Activated CD8-positive, alpha-beta T cell treated with anti-CD3 and anti-CD28 coated beads for 36 hours (primary cell): Measurements from ENCODE around the gene DGKG. TPM values are rescaled to one million over a fixed set of nuclear protein-coding genes. Genes with fewer than 3 reads are reported as not detected.

Experiments
- ATAC-seq: fragments of 200-7000 bp; cut with Tn5 transposase; one replicate; pipeline ENCODE4 v1.10.0; 2021; ENCODE audit warnings: mild to moderate bottlenecking, moderate library complexity
- CTCF ChIA-PET: fragments of 350-600 bp; sonication (Branson Sonifier 250); formaldehyde crosslinking; loops from one replicate; lab custom pipeline; 2021; ENCODE audit warnings: antibody characterized with exemption; lab: Charles Lee
- POLR2A ChIA-PET: fragments of 350-600 bp; sonication (Branson Sonifier 250); formaldehyde crosslinking; loops from one replicate; lab custom pipeline; 2021; ENCODE audit warnings: antibody characterized with exemption; lab: Charles Lee
- DNase-seq: peaks from one replicate; pipeline ENCODE4 v3.0.0-alpha.2; 2020
- H3K27ac Mint-ChIP-seq: one replicate; pipeline ENCODE4 v1.8.0; 2021; ENCODE audit warnings: mild to moderate bottlenecking, mixed read lengths
- H3K27me3 Mint-ChIP-seq: one replicate; pipeline ENCODE4 v1.8.0; 2021; ENCODE audit warnings: mixed read lengths
- H3K36me3 Mint-ChIP-seq: one replicate; pipeline ENCODE4 v1.8.0; 2021; ENCODE audit warnings: low read depth, mixed read lengths
- H3K4me1 Mint-ChIP-seq: one replicate; pipeline ENCODE4 v1.8.0; 2021; ENCODE audit warnings: low read depth, mixed read lengths
- H3K4me3 Mint-ChIP-seq: one replicate; pipeline ENCODE4 v1.8.0; 2021; ENCODE audit warnings: mild to moderate bottlenecking, moderate library complexity, mixed read lengths
- H3K9me3 Mint-ChIP-seq: one replicate; pipeline ENCODE4 v1.8.0; 2021; ENCODE audit warnings: mixed read lengths
- CTCF ChIP-seq: fragments of 200-600 bp; IDR thresholded peaks from one replicate; pipeline ENCODE4 v1.8.0; 2022; ENCODE audit warnings: antibody characterized with exemption, mild to moderate bottlenecking
- intact Hi-C: fragments of 100-400 bp; cut with micrococcal nuclease; formaldehyde crosslinking; loops from one replicate; pipeline ENCODE4 v1.10.0; 2022
- total RNA-seq, 2 experiments: library from RNA; stranded (reverse); gene quantifications; one replicate each; pipeline ENCODE4 v1.2.3, GENCODE V29; 2021

DGKG gene
- total RNA-seq, 2 experiments from 2014 or later: 0.18 to 0.36 TPM

- CTCF ChIA-PET: interaction anchor here (1.0 to 1.2 kb wide), 4 partner anchors 156 to 316 kb away, joined by 3 to 4 read pairs (median 4); no protein-coding TSS in a partner anchor
- POLR2A ChIA-PET: no interaction called here
- Mint-ChIP-seq H3K27ac (no peak overlapping the region), H3K4me1 (no peaks in the 10 kb centered on the region), H3K36me3 (no peaks in the 10 kb centered on the region), H3K4me3 (no peak overlapping the region), H3K27me3 (peaks cover 22% of the 10 kb centered on the region), H3K9me3 (no peaks in the 10 kb centered on the region)
- DNase-seq (no peak), ATAC-seq (no peak)
- intact Hi-C loops: no loop called here
- TF ChIP-seq CTCF: no peak
Observed at GRCh38 chr3:186224041-186224610, 137.9 kb downstream of the DGKG start.

GRCh38 chr3:186223476-186223875 is 138.6 kb downstream of the DGKG start:
- Mint-ChIP-seq H3K27ac (no peak overlapping the region), H3K4me3 (no peak overlapping the region), H3K4me1 (no peaks in the 10 kb centered on the region), H3K27me3 (peaks cover 18% of the 10 kb centered on the region), H3K36me3 (no peaks in the 10 kb centered on the region), H3K9me3 (no peaks in the 10 kb centered on the region)
- intact Hi-C loops: no loop called here
- no peak for DNase-seq
- TF ChIP-seq CTCF: no peak
- ATAC-seq: no peak
- ChIA-PET CTCF (interaction anchor here (1.2 kb wide), 1 partner anchor 246 kb away, joined by 3 read pairs; no protein-coding TSS in a partner anchor), POLR2A (no interaction called here)

- CTCF ChIA-PET: no interaction called here
- no peak for DNase-seq
- POLR2A ChIA-PET: no interaction called here
- Mint-ChIP-seq H3K36me3 (no peaks in the 10 kb centered on the region), H3K27ac (no peak overlapping the region), H3K4me3 (no peak overlapping the region), H3K4me1 (peaks cover 11% of the 10 kb centered on the region), H3K27me3 (peaks cover 13% of the 10 kb centered on the region), H3K9me3 (no peaks in the 10 kb centered on the region)
- TF ChIP-seq CTCF: no peak
- ATAC-seq: no peak
- intact Hi-C loops: no loop called here
Observed at GRCh38 chr3:186221760-186222378, 140.2 kb downstream of the DGKG start.

GRCh38 chr3:186220911-186221645 is 141.0 kb downstream of the DGKG start:
- intact Hi-C loops: no loop called here
- Mint-ChIP-seq H3K9me3 (no peaks in the 10 kb centered on the region), H3K27me3 (peaks cover 13% of the 10 kb centered on the region), H3K4me1 (peaks cover 13% of the 10 kb centered on the region), H3K36me3 (no peaks in the 10 kb centered on the region), H3K4me3 (no peak overlapping the region), H3K27ac (no peak overlapping the region)
- no peak for DNase-seq
- CTCF ChIA-PET: interaction anchor here (0.7 to 1.8 kb wide), 4 partner anchors 11 to 278 kb away, joined by 3 to 5 read pairs (median 4); no protein-coding TSS in a partner anchor
- ATAC-seq: no peak
- POLR2A ChIA-PET: no interaction called here
- TF ChIP-seq CTCF: no peak

- H3K4me3 Mint-ChIP-seq: no peak overlapping the region
- DNase-seq: peak; percentile 15
- ChIA-PET CTCF (interaction anchor here (0.7 to 1.8 kb wide), 5 partner anchors 10 to 397 kb away, joined by 3 to 5 read pairs (median 4); no protein-coding TSS in a partner anchor), POLR2A (no interaction called here)
- peak; percentile 43 for ATAC-seq
- H3K4me1 Mint-ChIP-seq: peaks cover 13% of the 10 kb centered on the region
- intact Hi-C loops: no loop called here
- H3K27ac Mint-ChIP-seq: no peak overlapping the region
- no peak for TF ChIP-seq CTCF
- peaks cover 8% of the 10 kb centered on the region for H3K27me3 Mint-ChIP-seq
- no peaks in the 10 kb centered on the region for H3K9me3 Mint-ChIP-seq
- H3K36me3 Mint-ChIP-seq: no peaks in the 10 kb centered on the region
Observed at GRCh38 chr3:186220365-186220764, 141.7 kb downstream of the DGKG start.
